ENCODE results near the gene ZDHHC1. TPM values are rescaled to one million over a fixed set of nuclear protein-coding genes. Genes with fewer than 3 reads are reported as not detected.
"Not testable (repeated sequence)": the region's sequence is repeated elsewhere in the genome, so short reads cannot be mapped to it uniquely, and the experiment has no call there.

Gene ZDHHC1
- total RNA-seq, 1 donor from 2014 or later = 18.9 TPM

- no peak overlapping the region for H3K4me3 ChIP-seq
- H3K27me3 ChIP-seq (ENCODE audit: low read depth) = peaks cover 17% of the 10 kb centered on the region
- ATAC-seq (no peak), DNase-seq (no peak)
- H3K27ac ChIP-seq = no peak overlapping the region
- H3K36me3 ChIP-seq = no peaks in the 10 kb centered on the region
- H3K9me3 ChIP-seq = no peaks in the 10 kb centered on the region
- intact Hi-C loops (cut with DNase I) = no loop called here
- peaks cover 18% of the 10 kb centered on the region for H3K4me1 ChIP-seq
- TF ChIP-seq, protein P1, sequence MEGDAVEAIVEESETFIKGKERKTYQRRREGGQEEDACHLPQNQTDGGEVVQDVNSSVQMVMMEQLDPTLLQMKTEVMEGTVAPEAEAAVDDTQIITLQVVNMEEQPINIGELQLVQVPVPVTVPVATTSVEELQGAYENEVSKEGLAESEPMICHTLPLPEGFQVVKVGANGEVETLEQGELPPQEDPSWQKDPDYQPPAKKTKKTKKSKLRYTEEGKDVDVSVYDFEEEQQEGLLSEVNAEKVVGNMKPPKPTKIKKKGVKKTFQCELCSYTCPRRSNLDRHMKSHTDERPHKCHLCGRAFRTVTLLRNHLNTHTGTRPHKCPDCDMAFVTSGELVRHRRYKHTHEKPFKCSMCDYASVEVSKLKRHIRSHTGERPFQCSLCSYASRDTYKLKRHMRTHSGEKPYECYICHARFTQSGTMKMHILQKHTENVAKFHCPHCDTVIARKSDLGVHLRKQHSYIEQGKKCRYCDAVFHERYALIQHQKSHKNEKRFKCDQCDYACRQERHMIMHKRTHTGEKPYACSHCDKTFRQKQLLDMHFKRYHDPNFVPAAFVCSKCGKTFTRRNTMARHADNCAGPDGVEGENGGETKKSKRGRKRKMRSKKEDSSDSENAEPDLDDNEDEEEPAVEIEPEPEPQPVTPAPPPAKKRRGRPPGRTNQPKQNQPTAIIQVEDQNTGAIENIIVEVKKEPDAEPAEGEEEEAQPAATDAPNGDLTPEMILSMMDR (IDR thresholded peaks at IDR 0.05) = no peak
Observed at GRCh38 chr16:67421030-67421429, 4.8 kb upstream of the ZDHHC1 start.

GRCh38 chr16:67419931-67420330 is 3.7 kb upstream of the ZDHHC1 start:
- H3K36me3 ChIP-seq = no peaks in the 10 kb centered on the region
- H3K4me1 ChIP-seq = peaks cover 28% of the 10 kb centered on the region
- H3K4me3 ChIP-seq = no peak overlapping the region
- ATAC-seq = no peak
- DNase-seq = no peak
- intact Hi-C loops (cut with DNase I) = no loop called here
- no peaks in the 10 kb centered on the region for H3K9me3 ChIP-seq
- H3K27me3 ChIP-seq (ENCODE audit: low read depth) = peaks cover 6% of the 10 kb centered on the region
- H3K27ac ChIP-seq = no peak overlapping the region
- TF ChIP-seq, protein P1 (IDR thresholded peaks at IDR 0.05) = no peak

DNA sequence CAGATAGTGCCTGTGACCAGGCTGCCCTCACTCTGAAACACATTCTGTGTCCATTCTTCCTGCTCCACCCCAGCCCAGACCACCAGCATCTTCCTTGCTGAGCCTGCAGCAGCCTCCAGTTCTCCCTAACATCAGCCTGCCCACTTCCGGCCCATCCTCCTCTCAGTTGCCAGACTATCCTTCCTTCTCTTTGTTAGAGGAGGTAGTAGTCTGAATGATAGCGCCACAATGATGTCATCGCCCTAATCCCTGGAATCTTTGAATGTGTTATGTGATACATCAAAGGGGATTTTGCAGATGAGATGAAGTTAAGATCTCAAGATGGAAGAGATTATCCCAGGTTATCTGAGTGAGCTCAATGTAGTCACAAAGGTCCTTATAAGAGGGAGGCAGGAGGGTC is 3.2 kb upstream of the ZDHHC1 start:
- DNase-seq (no peak), ATAC-seq (no peak)
- no peaks in the 10 kb centered on the region for H3K36me3 ChIP-seq
- peaks cover 29% of the 10 kb centered on the region for H3K4me1 ChIP-seq
- intact Hi-C loops (cut with DNase I) = no loop called here
- peaks cover 2% of the 10 kb centered on the region for H3K27me3 ChIP-seq (ENCODE audit: low read depth)
- H3K4me3 ChIP-seq = no peak overlapping the region
- no peaks in the 10 kb centered on the region for H3K9me3 ChIP-seq
- TF ChIP-seq, protein P1 (IDR thresholded peaks at IDR 0.05) = no peak
- no peak overlapping the region for H3K27ac ChIP-seq

GRCh38 chr16:67417333-67418061 is 1.2 kb upstream of the ZDHHC1 start:
- no peak overlapping the region for H3K4me3 ChIP-seq
- no peak for DNase-seq
- TF ChIP-seq, protein P1 (IDR thresholded peaks at IDR 0.05) = no peak

GRCh38 chr16:67415421-67415820 is 856 bp downstream of the ZDHHC1 start:
- ATAC-seq; H3K36me3 ChIP-seq; H3K27me3 ChIP-seq (ENCODE audit: low read depth); H3K9me3 ChIP-seq; DNase-seq; intact Hi-C loops (cut with DNase I): not testable (repeated sequence)
- Histone ChIP-seq H3K4me3 (peak overlapping the region; percentile 92), H3K4me1 (peaks cover 26% of the 10 kb centered on the region), H3K27ac (peak overlapping the region; percentile 84)

More at GRCh38 chr16:67417333-67418061, 1.2 kb upstream of the ZDHHC1 start:
- no peak for ATAC-seq
- H3K36me3 ChIP-seq = no peaks in the 10 kb centered on the region
- peaks cover 26% of the 10 kb centered on the region for H3K4me1 ChIP-seq
- H3K27ac ChIP-seq = no peak overlapping the region
- intact Hi-C loops (cut with DNase I) = no loop called here
- H3K9me3 ChIP-seq = no peaks in the 10 kb centered on the region
- H3K27me3 ChIP-seq (ENCODE audit: low read depth) = no peaks in the 10 kb centered on the region
